Activated CD8-positive, alpha-beta memory T cell treated with anti-CD3 and anti-CD28 coated beads, Interleukin-2, amount 50 U/mL, for 4 hours (primary cell): ENCODE results near the gene SLC16A4.

ENCODE experiments used
- DNase-seq: peaks from one replicate; pipeline ENCODE4 v3.0.0-alpha.2; 2020

Gene SLC16A4

DNA sequence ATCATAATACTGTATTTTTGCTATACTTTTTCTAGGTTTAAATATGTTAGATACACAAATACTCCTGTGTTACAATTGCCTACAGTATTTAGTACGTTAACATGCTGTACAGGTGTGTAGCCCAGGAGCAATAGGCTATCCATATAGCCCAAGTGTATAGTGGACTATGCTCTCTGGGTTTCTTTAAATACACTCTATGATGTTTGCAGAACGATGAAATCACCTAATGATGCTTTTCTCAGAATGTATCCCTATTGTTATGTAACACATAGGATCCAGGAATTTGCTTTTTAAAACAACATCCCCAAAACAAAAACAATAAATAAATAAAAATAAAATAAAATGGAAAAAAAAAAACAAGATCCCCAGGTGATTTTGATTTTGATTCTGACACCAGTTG lies 69.8 kb downstream of the SLC16A4 start:
- no peak for DNase-seq

DNA sequence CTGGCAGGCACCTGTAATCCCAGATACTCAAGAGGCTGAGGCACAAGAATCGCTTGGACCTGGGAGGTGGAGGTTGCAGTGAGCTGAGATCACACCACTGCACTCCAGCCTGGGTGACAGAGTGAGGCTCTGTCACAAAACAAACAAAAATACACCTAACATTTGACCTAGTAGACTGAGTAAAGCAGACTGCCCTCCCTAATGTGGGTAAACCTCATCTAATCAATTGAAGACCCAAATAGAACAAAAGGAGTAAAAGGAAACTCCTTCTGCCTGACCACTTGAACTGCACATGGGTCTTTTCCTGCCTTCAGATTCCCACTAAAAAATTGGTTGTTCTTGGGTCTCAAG lies 70.7 kb downstream of the SLC16A4 start:
- no peak for DNase-seq

DNA sequence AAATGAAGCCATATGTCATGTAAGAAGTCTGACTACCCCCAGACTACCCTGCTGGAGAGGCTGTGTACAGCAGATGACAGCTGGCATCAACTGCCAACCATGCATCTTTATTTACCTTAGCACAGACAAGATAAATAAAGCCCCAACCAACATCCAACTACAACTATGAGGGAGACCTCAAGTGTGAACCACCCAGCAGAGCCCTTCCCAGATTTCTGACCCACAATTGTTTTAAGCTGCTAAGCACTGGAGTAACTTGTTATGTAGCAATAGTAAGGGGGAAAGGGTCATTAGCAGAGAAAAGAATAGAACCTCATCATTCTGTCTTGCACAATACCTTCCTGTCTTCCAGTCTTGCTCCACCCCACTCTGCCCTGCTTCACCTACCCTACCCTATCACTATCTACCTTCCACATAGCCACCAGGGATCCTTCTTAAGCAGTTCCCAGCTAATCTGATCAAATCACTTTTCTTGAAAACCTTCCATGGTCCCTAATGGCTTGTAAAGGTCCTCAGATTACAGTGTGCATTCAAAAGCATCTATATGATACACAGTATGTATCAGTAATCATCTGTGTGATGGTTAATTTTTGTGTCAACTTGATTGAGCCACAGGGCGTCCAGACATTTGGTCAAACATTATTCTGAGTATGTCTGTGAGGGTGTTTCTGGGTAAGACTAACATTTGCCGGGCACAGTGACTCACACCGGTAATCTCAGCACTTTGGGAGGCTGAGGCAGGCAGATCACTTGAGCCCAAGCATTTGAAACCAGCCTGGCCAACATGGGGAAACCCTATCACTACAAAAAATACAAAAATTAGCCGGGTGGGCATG lies 71.3 kb downstream of the SLC16A4 start:
- DNase-seq = no peak

DNA sequence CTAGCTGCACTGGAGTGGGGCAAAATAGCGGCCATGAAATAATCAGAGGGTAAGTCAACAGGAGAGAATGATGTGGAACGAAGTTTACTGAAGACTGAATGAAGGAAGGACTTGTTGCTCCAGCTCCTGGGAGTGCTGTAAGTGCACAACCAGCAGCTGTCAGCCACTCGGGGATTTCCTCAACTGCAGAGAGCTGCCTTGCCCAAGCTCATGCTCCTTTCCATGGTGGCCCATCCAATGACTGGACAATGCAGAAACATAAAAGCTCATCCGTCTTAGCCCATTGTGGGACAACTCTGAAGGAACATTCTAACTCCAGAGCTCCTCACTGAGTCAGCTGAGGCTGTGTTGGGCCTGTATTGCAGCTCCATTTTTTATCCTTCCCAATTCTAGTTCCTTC lies 72.8 kb downstream of the SLC16A4 start:
- no peak for DNase-seq

DNA sequence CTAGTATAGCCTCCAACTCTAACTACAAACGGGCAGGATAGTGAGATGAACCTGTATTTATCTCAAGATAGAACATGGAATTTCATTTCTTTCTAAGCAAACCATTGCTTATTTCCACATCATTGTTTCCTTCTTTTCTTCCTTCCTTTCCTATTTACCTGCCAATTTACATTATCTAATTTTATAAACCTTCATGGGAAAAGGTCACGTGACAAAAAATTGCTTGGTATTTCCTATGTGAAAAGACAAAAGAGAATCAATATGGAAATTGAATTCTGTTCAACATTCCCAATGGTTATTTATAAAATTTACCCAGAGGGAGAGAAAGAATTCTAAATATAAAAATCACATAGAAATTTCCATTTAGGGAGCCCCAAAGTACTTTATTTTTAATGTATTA lies 74.1 kb downstream of the SLC16A4 start:
- no peak for DNase-seq
